WTC11 (cell line): ENCODE measurements around the gene XPR1. TPM values are rescaled to one million over a fixed set of nuclear protein-coding genes. Genes with fewer than 3 reads are reported as not detected.

Experiments
- ATAC-seq: fragments of 200-7000 bp; cut with Tn5 transposase; 2 replicates; pipeline ENCODE4 v1.10.0; 2021; ENCODE audit warnings: mild to moderate bottlenecking, moderate library complexity
- CTCF ChIA-PET: fragments of 300-600 bp; sonication (Branson Sonifier 250); formaldehyde crosslinking; loops from one replicate; lab custom pipeline; 2021; ENCODE audit warnings: antibody characterized with exemption; lab: Charles Lee
- POLR2A ChIA-PET: fragments of 350-600 bp; sonication (Branson Sonifier 250); formaldehyde crosslinking; loops from one replicate; lab custom pipeline; 2021; ENCODE audit warnings: antibody characterized with exemption; lab: Charles Lee
- DNase-seq: peaks from one replicate; pipeline ENCODE4 v3.0.0; 2021; ENCODE audit warnings: low spot score
- H3K27ac Mint-ChIP-seq: 2 replicates; pipeline ENCODE4 v1.8.0; 2021; ENCODE audit warnings: mixed read lengths
- H3K27me3 Mint-ChIP-seq: 2 replicates; pipeline ENCODE4 v1.8.0; 2021; ENCODE audit warnings: low read depth, mild to moderate bottlenecking, moderate library complexity, mixed read lengths
- H3K36me3 Mint-ChIP-seq: 2 replicates; pipeline ENCODE4 v1.8.0; 2021; ENCODE audit warnings: mixed read lengths
- H3K4me1 Mint-ChIP-seq: 2 replicates; pipeline ENCODE4 v1.8.0; 2022; ENCODE audit warnings: mixed read lengths
- H3K4me3 Mint-ChIP-seq: 2 replicates; pipeline ENCODE4 v1.8.0; 2021; ENCODE audit warnings: mild to moderate bottlenecking, moderate library complexity, mixed read lengths
- H3K9me3 Mint-ChIP-seq: 2 replicates; pipeline ENCODE4 v1.8.0; 2021; ENCODE audit warnings: mixed read lengths
- CREM ChIP-seq: sonication (generic); formaldehyde crosslinking; IDR thresholded peaks from 2 replicates; pipeline ENCODE4 v1.8.1; 2022; ENCODE audit warnings: mild to moderate bottlenecking, missing genetic modification reagents, moderate library complexity
- GTF2I ChIP-seq: fragments of 250-450 bp; sonication (Bioruptor Pico); conservative IDR thresholded peaks from 2 replicates; pipeline ENCODE4 v1.4.0; 2021; ENCODE audit warnings: mild to moderate bottlenecking
- HMGA2 ChIP-seq: fragments of 250-450 bp; sonication (Bioruptor Pico); IDR thresholded peaks from 2 replicates; pipeline ENCODE4 v1.4.0; 2021; ENCODE audit warnings: mild to moderate bottlenecking, moderate library complexity
- PRRX2 ChIP-seq: fragments of 250-450 bp; sonication (Bioruptor Pico); IDR thresholded peaks from 2 replicates; pipeline ENCODE4 v1.8.0; 2021; ENCODE audit warnings: mild to moderate bottlenecking
- RELA ChIP-seq: sonication (generic); formaldehyde crosslinking; IDR thresholded peaks from 2 replicates; pipeline ENCODE4 v1.8.1; 2022; ENCODE audit warnings: missing genetic modification reagents, mild to moderate bottlenecking, borderline replicate concordance
- SMAD3 ChIP-seq: sonication (generic); formaldehyde crosslinking; IDR thresholded peaks from 2 replicates; pipeline ENCODE4 v1.8.0; 2022; ENCODE audit warnings: missing genetic modification reagents, mild to moderate bottlenecking, borderline replicate concordance
- SMAD4 ChIP-seq: sonication (generic); formaldehyde crosslinking; IDR thresholded peaks from 2 replicates; pipeline ENCODE4 v1.8.0; 2022; ENCODE audit warnings: mild to moderate bottlenecking, missing genetic modification reagents
- SP1 ChIP-seq: sonication (generic); formaldehyde crosslinking; conservative IDR thresholded peaks from 2 replicates; pipeline ENCODE4 v1.8.1; 2022; ENCODE audit warnings: missing genetic modification reagents
- TP53 ChIP-seq: sonication (generic); formaldehyde crosslinking; IDR thresholded peaks from 2 replicates; pipeline ENCODE4 v1.8.1; 2023; ENCODE audit warnings: mild to moderate bottlenecking, missing genetic modification reagents
- USF2 ChIP-seq: sonication (generic); formaldehyde crosslinking; IDR thresholded peaks from 2 replicates; pipeline ENCODE4 v1.8.1; 2023; ENCODE audit warnings: mild to moderate bottlenecking, missing genetic modification reagents, moderate library complexity
- ZNF138 ChIP-seq: sonication (generic); formaldehyde crosslinking; conservative IDR thresholded peaks from 2 replicates; pipeline ENCODE4 v1.8.1; 2022; ENCODE audit warnings: mild to moderate bottlenecking, moderate library complexity, missing genetic modification reagents
- ZNF396 ChIP-seq: fragments of 250-450 bp; sonication (Bioruptor Pico); IDR thresholded peaks from 2 replicates; pipeline ENCODE4 v1.8.0; 2021; ENCODE audit warnings: mild to moderate bottlenecking, moderate library complexity, borderline replicate concordance
- total RNA-seq: library from RNA; stranded (reverse); gene quantifications from 3 replicates; pipeline ENCODE4 v1.2.3, GENCODE V29; 2021
- TF ChIP-seq, protein P1 (sequence below): sonication (generic); formaldehyde crosslinking; IDR thresholded peaks from 2 replicates; pipeline ENCODE4 v1.8.0; 2023; ENCODE audit warnings: missing genetic modification reagents
- TF ChIP-seq, protein P2 (sequence below): sonication (generic); formaldehyde crosslinking; IDR thresholded peaks from 2 replicates; pipeline ENCODE4 v1.8.0; 2022; ENCODE audit warnings: missing genetic modification reagents
- TF ChIP-seq, protein P3 (sequence below): sonication (generic); formaldehyde crosslinking; conservative IDR thresholded peaks from 2 replicates; pipeline ENCODE4 v1.8.1; 2022; ENCODE audit warnings: mild to moderate bottlenecking, missing genetic modification reagents
- TF ChIP-seq, protein P4 (sequence below): fragments of 250-450 bp; sonication (Bioruptor Pico); IDR thresholded peaks from 2 replicates; pipeline ENCODE4 v2.1.2; 2022; ENCODE audit warnings: mild to moderate bottlenecking, moderate library complexity
- TF ChIP-seq, protein P5 (sequence below): sonication (generic); formaldehyde crosslinking; IDR thresholded peaks from 2 replicates; pipeline ENCODE4 v1.8.0; 2022; ENCODE audit warnings: mild to moderate bottlenecking, missing genetic modification reagents

XPR1 gene
- total RNA-seq, 1 experiment from 2014 or later: 34.6 TPM

GRCh38 chr1:180672105-180672504 is 40.3 kb downstream of the XPR1 start (continued):
- TF ChIP-seq ZNF396 (CRISPR knock-in tag): no peak
- TF ChIP-seq ZNF138 (CRISPR knock-in tag): no peak

GRCh38 chr1:180672505-180672904 is 40.7 kb downstream of the XPR1 start:
- no peak for ATAC-seq
- DNase-seq: no peak
- no peak overlapping the region for H3K4me3 Mint-ChIP-seq
- TF ChIP-seq, protein P1, sequence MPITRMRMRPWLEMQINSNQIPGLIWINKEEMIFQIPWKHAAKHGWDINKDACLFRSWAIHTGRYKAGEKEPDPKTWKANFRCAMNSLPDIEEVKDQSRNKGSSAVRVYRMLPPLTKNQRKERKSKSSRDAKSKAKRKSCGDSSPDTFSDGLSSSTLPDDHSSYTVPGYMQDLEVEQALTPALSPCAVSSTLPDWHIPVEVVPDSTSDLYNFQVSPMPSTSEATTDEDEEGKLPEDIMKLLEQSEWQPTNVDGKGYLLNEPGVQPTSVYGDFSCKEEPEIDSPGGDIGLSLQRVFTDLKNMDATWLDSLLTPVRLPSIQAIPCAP (CRISPR knock-in tag): no peak
- TF ChIP-seq, protein P2, sequence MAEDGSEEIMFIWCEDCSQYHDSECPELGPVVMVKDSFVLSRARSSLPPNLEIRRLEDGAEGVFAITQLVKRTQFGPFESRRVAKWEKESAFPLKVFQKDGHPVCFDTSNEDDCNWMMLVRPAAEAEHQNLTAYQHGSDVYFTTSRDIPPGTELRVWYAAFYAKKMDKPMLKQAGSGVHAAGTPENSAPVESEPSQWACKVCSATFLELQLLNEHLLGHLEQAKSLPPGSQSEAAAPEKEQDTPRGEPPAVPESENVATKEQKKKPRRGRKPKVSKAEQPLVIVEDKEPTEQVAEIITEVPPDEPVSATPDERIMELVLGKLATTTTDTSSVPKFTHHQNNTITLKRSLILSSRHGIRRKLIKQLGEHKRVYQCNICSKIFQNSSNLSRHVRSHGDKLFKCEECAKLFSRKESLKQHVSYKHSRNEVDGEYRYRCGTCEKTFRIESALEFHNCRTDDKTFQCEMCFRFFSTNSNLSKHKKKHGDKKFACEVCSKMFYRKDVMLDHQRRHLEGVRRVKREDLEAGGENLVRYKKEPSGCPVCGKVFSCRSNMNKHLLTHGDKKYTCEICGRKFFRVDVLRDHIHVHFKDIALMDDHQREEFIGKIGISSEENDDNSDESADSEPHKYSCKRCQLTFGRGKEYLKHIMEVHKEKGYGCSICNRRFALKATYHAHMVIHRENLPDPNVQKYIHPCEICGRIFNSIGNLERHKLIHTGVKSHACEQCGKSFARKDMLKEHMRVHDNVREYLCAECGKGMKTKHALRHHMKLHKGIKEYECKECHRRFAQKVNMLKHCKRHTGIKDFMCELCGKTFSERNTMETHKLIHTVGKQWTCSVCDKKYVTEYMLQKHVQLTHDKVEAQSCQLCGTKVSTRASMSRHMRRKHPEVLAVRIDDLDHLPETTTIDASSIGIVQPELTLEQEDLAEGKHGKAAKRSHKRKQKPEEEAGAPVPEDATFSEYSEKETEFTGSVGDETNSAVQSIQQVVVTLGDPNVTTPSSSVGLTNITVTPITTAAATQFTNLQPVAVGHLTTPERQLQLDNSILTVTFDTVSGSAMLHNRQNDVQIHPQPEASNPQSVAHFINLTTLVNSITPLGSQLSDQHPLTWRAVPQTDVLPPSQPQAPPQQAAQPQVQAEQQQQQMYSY (CRISPR knock-in tag): no peak
- no peak for TF ChIP-seq PRRX2 (CRISPR knock-in tag)
- TF ChIP-seq HMGA2 (CRISPR knock-in tag): no peak
- TF ChIP-seq SMAD4 (CRISPR knock-in tag): no peak
- no peak for TF ChIP-seq ZNF396 (CRISPR knock-in tag)
- TF ChIP-seq ZNF138 (CRISPR knock-in tag): no peak
- no peak for TF ChIP-seq SMAD3 (CRISPR knock-in tag)
- TF ChIP-seq, protein P3, sequence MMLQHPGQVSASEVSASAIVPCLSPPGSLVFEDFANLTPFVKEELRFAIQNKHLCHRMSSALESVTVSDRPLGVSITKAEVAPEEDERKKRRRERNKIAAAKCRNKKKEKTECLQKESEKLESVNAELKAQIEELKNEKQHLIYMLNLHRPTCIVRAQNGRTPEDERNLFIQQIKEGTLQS: no peak
- TF ChIP-seq SP1: no peak
- TF ChIP-seq CREM (CRISPR knock-in tag): no peak
- no peak for TF ChIP-seq RELA (CRISPR knock-in tag)
- TF ChIP-seq, protein P4, sequence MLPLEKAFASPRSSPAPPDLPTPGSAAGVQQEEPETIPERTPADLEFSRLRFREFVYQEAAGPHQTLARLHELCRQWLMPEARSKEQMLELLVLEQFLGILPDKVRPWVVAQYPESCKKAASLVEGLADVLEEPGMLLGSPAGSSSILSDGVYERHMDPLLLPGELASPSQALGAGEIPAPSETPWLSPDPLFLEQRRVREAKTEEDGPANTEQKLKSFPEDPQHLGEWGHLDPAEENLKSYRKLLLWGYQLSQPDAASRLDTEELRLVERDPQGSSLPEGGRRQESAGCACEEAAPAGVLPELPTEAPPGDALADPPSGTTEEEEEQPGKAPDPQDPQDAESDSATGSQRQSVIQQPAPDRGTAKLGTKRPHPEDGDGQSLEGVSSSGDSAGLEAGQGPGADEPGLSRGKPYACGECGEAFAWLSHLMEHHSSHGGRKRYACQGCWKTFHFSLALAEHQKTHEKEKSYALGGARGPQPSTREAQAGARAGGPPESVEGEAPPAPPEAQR (CRISPR knock-in tag): no peak
- TF ChIP-seq TP53: no peak
- TF ChIP-seq GTF2I: no peak
- TF ChIP-seq, protein P5, sequence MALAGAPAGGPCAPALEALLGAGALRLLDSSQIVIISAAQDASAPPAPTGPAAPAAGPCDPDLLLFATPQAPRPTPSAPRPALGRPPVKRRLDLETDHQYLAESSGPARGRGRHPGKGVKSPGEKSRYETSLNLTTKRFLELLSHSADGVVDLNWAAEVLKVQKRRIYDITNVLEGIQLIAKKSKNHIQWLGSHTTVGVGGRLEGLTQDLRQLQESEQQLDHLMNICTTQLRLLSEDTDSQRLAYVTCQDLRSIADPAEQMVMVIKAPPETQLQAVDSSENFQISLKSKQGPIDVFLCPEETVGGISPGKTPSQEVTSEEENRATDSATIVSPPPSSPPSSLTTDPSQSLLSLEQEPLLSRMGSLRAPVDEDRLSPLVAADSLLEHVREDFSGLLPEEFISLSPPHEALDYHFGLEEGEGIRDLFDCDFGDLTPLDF: no peak
- no peak for TF ChIP-seq USF2
- TF ChIP-seq, all 79 proteins: peak for 0
- H3K4me1 Mint-ChIP-seq: peaks cover 16% of the 10 kb centered on the region
- no peak overlapping the region for H3K27ac Mint-ChIP-seq
- H3K27me3 Mint-ChIP-seq: no peaks in the 10 kb centered on the region
- peaks cover 15% of the 10 kb centered on the region for H3K9me3 Mint-ChIP-seq
- POLR2A ChIA-PET: no interaction called here
- CTCF ChIA-PET: no interaction called here
- H3K36me3 Mint-ChIP-seq: peaks cover 18% of the 10 kb centered on the region
